Smooth muscle cell (in vitro differentiated cells): ENCODE measurements around the gene NUP43. TPM values are rescaled to one million over a fixed set of nuclear protein-coding genes. Genes with fewer than 3 reads are reported as not detected.

ENCODE experiments used
- DNase-seq: peaks from one replicate; lab custom pipeline; 2025; ENCODE audit not compliant: unreplicated experiment; lab: John Stamatoyannopoulos, UW
- H2AFZ ChIP-seq: fragments of 200-600 bp; sonication (generic); 2 replicates; pipeline ENCODE4 v1.6.0; 2016; ENCODE audit warnings: antibody characterized with exemption, low read depth, mild to moderate bottlenecking
- H3F3A ChIP-seq: fragments of 200-600 bp; sonication (generic); 2 replicates; pipeline ENCODE4 v1.6.0; 2017; ENCODE audit warnings: antibody characterized with exemption, low read depth
- H3K27ac ChIP-seq: fragments of 200-600 bp; sonication (generic); 2 replicates; pipeline ENCODE4 v1.5.1; 2016; ENCODE audit warnings: low read depth, mild to moderate bottlenecking
- H3K27me3 ChIP-seq: fragments of 200-600 bp; sonication (generic); 2 replicates; pipeline ENCODE4 v1.6.1; 2016; ENCODE audit warnings: low read depth, mild to moderate bottlenecking
- H3K36me3 ChIP-seq: fragments of 200-600 bp; sonication (generic); 2 replicates; pipeline ENCODE4 v1.5.1; 2016; ENCODE audit warnings: low read depth
- H3K4me1 ChIP-seq: fragments of 200-600 bp; sonication (generic); 2 replicates; pipeline ENCODE4 v1.5.1; 2016; ENCODE audit warnings: low read depth
- H3K4me2 ChIP-seq: fragments of 200-600 bp; sonication (generic); 2 replicates; pipeline ENCODE4 v1.6.0; 2016; ENCODE audit warnings: mild to moderate bottlenecking
- H3K4me3 ChIP-seq: fragments of 200-600 bp; sonication (generic); 2 replicates; pipeline ENCODE4 v1.5.1; 2016; ENCODE audit warnings: mild to moderate bottlenecking
- H3K79me2 ChIP-seq: fragments of 200-600 bp; sonication (generic); 2 replicates; pipeline ENCODE4 v1.6.0; 2016; ENCODE audit warnings: low read depth, mild to moderate bottlenecking
- H3K9ac ChIP-seq: fragments of 200-600 bp; sonication (generic); 2 replicates; pipeline ENCODE4 v1.6.0; 2016; ENCODE audit warnings: low read depth
- H3K9me3 ChIP-seq: fragments of 200-600 bp; sonication (generic); replicated peaks from 2 replicates; pipeline ENCODE4 v1.5.1; 2016; ENCODE audit warnings: low read depth
- H4K20me1 ChIP-seq: fragments of 200-600 bp; sonication (generic); 2 replicates; pipeline ENCODE4 v1.6.0; 2016; ENCODE audit warnings: low read depth
- WGBS: methylation state at CpG from one replicate; pipeline ENCODE4 v1.1.7; 2016; ENCODE audit warnings: low lambda C conversion rate; 5-methylcytosine and 5-hydroxymethylcytosine counted together
- polyA plus RNA-seq: library from polyadenylated mRNA; unstranded; fragments of >200 nt; fragmentation: Nextera tagmentation; extraction: Ambion mirVana; gene quantifications from 2 replicates; pipeline ENCODE4 v1.2.1, GENCODE V29; 2016
- total RNA-seq: library from RNA; depleted of rRNA; stranded (reverse); fragments of >200 nt; gene quantifications from 2 replicates; pipeline ENCODE4 v1.2.3, GENCODE V29; 2014
- TF ChIP-seq, protein P1 (sequence below): fragments of 200-600 bp; sonication (generic); IDR thresholded peaks from 2 replicates; pipeline ENCODE4 v1.5.1; 2017; ENCODE audit warnings: borderline replicate concordance, mild to moderate bottlenecking, antibody characterized with exemption; ENCODE audit not compliant: insufficient read depth, poor library complexity, severe bottlenecking

NUP43 gene
- total and polyA plus RNA-seq, 2 experiments from 2014 or later = 5.9 to 33.8 TPM

DNA sequence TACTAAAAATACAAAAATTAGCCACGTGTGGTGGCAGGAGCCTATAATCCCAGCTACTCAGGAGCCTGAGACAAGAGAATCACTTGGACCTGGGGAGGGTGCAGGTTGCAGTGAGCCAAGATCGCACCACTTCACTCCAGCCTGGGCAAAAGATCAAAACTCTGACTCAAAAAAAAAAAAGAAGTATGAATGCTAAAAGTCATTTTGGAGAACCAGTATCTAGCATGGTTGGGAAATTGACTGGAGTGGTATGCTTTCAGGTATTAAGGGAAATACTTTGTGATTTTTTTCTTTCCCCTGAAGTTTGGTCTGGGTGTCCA, 33.3 kb upstream of the NUP43 start:
- Histone ChIP-seq H2AFZ (no peak overlapping the region), H3K79me2 (peaks cover 22% of the 10 kb centered on the region), H3K9me3 (no peaks in the 10 kb centered on the region), H4K20me1 (peaks cover 7% of the 10 kb centered on the region), H3K4me2 (no peak overlapping the region), H3K4me1 (no peaks in the 10 kb centered on the region), H3K4me3 (no peak overlapping the region), H3K9ac (no peak overlapping the region), H3F3A (no peaks in the 10 kb centered on the region), H3K27me3 (no peaks in the 10 kb centered on the region), H3K27ac (no peak overlapping the region), H3K36me3 (no peaks in the 10 kb centered on the region)
- no peak for DNase-seq
- 75% methylated on average over 2 of the region's 2 CpGs for WGBS
- TF ChIP-seq, protein P1, sequence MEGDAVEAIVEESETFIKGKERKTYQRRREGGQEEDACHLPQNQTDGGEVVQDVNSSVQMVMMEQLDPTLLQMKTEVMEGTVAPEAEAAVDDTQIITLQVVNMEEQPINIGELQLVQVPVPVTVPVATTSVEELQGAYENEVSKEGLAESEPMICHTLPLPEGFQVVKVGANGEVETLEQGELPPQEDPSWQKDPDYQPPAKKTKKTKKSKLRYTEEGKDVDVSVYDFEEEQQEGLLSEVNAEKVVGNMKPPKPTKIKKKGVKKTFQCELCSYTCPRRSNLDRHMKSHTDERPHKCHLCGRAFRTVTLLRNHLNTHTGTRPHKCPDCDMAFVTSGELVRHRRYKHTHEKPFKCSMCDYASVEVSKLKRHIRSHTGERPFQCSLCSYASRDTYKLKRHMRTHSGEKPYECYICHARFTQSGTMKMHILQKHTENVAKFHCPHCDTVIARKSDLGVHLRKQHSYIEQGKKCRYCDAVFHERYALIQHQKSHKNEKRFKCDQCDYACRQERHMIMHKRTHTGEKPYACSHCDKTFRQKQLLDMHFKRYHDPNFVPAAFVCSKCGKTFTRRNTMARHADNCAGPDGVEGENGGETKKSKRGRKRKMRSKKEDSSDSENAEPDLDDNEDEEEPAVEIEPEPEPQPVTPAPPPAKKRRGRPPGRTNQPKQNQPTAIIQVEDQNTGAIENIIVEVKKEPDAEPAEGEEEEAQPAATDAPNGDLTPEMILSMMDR = no peak

DNA sequence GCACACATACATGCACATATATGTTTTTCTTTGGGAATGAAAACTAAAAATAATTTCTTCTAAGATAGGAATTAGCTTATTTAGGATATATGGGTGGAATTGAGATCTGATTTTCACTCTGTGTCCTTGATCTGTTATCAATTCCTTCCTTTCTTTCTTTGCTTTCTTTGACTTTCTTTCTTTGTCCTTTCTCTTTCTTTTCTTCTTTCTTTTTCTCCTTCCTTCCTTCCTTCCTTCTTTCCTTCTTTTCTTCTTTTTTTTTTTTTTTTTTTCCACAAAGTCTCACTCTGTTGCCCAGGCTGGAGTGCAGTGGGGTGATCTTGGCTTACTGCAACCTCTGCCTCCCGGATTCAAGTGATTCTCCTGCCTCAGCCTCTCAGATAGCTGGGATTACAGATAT, 31.3 kb upstream of the NUP43 start:
- Histone ChIP-seq H3K27ac (no peak overlapping the region), H3K9ac (no peak overlapping the region), H3K4me3 (no peak overlapping the region), H3K9me3 (no peaks in the 10 kb centered on the region), H2AFZ (no peak overlapping the region), H4K20me1 (peaks cover 7% of the 10 kb centered on the region), H3F3A (no peaks in the 10 kb centered on the region), H3K4me2 (no peak overlapping the region), H3K4me1 (no peaks in the 10 kb centered on the region), H3K27me3 (no peaks in the 10 kb centered on the region), H3K36me3 (peaks cover 7% of the 10 kb centered on the region), H3K79me2 (peaks cover 14% of the 10 kb centered on the region)
- DNase-seq = no peak
- WGBS = 96% methylated on average over 1 of the region's 1 CpG
- TF ChIP-seq, protein P1 = no peak

DNA sequence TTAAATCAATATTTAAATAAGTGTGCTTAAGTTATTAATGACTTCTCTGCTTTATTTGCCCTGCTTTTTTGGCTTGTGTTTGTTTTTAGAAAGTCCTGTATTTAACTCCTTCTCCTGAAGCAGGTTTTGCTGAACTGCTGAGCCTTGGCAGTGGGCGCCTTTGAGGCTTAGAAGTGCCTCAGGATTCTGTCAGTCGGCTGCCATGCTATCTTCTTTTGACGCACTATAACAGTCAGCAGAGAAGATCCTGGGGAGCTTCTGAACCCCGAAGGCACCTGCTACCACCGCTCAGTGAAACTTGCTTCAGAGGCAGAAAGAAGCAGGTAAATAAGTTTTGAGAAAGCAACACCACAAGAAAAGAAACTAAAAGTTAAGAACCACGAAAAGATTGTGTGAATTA, 25.6 kb upstream of the NUP43 start:
- TF ChIP-seq, protein P1 = no peak
- no peaks in the 10 kb centered on the region for H3F3A ChIP-seq
- H2AFZ ChIP-seq = no peak overlapping the region
- peaks cover 17% of the 10 kb centered on the region for H3K36me3 ChIP-seq
- no peak overlapping the region for H3K9ac ChIP-seq
- peaks cover 22% of the 10 kb centered on the region for H4K20me1 ChIP-seq
- peaks cover 26% of the 10 kb centered on the region for H3K79me2 ChIP-seq
- H3K4me3 ChIP-seq = no peak overlapping the region
- H3K27ac ChIP-seq = no peak overlapping the region
- no peaks in the 10 kb centered on the region for H3K27me3 ChIP-seq
- WGBS = 98% methylated on average over 6 of the region's 6 CpGs
- no peak overlapping the region for H3K4me2 ChIP-seq
- H3K9me3 ChIP-seq = no peaks in the 10 kb centered on the region
- DNase-seq = no peak
- H3K4me1 ChIP-seq = no peaks in the 10 kb centered on the region

DNA sequence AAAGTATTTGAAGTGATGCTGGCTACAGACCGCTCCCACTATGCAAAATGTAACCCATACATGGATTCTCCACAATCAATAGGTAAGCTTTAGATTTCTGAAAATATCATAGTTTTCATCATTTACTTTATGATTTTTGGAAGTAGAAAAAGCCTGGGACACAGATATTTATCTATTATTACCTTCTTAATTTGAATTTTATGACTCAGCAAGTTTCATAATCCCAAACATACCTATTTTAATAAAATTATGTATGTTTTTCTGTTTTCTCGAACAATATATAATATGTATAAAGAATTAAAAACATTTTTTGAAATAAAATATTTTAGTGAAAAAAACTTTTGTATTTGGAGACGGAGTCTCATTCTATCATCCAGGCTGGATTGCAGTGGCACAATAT, 24.9 kb upstream of the NUP43 start:
- WGBS = 97% methylated on average over 3 of the region's 3 CpGs
- Histone ChIP-seq H3K36me3 (peaks cover 22% of the 10 kb centered on the region), H4K20me1 (peaks cover 22% of the 10 kb centered on the region), H3K9me3 (peaks cover 4% of the 10 kb centered on the region), H3K9ac (no peak overlapping the region), H3F3A (no peaks in the 10 kb centered on the region), H3K79me2 (peaks cover 33% of the 10 kb centered on the region), H2AFZ (no peak overlapping the region), H3K4me1 (no peaks in the 10 kb centered on the region), H3K27me3 (no peaks in the 10 kb centered on the region), H3K4me3 (no peak overlapping the region), H3K27ac (no peak overlapping the region), H3K4me2 (no peak overlapping the region)
- DNase-seq = no peak
- TF ChIP-seq, protein P1 = no peak
